ENCODE results near the gene HNRNPK.

DNA sequence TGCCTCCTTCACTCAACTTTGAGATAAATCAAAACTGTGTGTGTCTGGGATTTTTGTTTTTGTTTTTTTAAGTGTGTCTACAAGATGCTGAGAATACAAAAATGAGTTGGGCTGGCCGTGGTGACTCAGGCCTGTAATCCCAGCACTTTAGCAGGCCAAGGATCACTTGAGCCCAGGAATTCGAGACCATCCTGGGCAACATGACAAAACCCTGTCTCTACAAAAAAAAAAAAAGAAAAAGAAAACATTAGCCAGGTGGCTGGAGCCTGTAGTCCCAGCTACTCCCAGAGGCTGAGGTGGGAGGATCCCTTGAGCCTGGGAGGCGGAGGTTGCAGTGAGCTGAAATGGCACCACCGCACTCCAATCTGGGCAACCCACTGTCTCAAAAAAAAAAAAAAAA is 21.0 kb downstream of the HNRNPK start:
- TF ChIP-seq, protein P1, sequence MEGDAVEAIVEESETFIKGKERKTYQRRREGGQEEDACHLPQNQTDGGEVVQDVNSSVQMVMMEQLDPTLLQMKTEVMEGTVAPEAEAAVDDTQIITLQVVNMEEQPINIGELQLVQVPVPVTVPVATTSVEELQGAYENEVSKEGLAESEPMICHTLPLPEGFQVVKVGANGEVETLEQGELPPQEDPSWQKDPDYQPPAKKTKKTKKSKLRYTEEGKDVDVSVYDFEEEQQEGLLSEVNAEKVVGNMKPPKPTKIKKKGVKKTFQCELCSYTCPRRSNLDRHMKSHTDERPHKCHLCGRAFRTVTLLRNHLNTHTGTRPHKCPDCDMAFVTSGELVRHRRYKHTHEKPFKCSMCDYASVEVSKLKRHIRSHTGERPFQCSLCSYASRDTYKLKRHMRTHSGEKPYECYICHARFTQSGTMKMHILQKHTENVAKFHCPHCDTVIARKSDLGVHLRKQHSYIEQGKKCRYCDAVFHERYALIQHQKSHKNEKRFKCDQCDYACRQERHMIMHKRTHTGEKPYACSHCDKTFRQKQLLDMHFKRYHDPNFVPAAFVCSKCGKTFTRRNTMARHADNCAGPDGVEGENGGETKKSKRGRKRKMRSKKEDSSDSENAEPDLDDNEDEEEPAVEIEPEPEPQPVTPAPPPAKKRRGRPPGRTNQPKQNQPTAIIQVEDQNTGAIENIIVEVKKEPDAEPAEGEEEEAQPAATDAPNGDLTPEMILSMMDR (IDR thresholded peaks at IDR 0.05; ENCODE audit: low read depth, low read length, missing input control): no peak
- TF ChIP-seq, protein P2, sequence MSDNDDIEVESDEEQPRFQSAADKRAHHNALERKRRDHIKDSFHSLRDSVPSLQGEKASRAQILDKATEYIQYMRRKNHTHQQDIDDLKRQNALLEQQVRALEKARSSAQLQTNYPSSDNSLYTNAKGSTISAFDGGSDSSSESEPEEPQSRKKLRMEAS (IDR thresholded peaks at IDR 0.05): no peak
- TF ChIP-seq RAD21 (IDR thresholded peaks at IDR 0.05): no peak
- TF ChIP-seq JUND (IDR thresholded peaks at IDR 0.05): no peak
- TF ChIP-seq EGR1 (IDR thresholded peaks at IDR 0.05; ENCODE audit: low read depth in 2 of 2): no peak
- TF ChIP-seq, protein P3, sequence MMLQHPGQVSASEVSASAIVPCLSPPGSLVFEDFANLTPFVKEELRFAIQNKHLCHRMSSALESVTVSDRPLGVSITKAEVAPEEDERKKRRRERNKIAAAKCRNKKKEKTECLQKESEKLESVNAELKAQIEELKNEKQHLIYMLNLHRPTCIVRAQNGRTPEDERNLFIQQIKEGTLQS (IDR thresholded peaks at IDR 0.05): no peak
- TF ChIP-seq, protein P4, sequence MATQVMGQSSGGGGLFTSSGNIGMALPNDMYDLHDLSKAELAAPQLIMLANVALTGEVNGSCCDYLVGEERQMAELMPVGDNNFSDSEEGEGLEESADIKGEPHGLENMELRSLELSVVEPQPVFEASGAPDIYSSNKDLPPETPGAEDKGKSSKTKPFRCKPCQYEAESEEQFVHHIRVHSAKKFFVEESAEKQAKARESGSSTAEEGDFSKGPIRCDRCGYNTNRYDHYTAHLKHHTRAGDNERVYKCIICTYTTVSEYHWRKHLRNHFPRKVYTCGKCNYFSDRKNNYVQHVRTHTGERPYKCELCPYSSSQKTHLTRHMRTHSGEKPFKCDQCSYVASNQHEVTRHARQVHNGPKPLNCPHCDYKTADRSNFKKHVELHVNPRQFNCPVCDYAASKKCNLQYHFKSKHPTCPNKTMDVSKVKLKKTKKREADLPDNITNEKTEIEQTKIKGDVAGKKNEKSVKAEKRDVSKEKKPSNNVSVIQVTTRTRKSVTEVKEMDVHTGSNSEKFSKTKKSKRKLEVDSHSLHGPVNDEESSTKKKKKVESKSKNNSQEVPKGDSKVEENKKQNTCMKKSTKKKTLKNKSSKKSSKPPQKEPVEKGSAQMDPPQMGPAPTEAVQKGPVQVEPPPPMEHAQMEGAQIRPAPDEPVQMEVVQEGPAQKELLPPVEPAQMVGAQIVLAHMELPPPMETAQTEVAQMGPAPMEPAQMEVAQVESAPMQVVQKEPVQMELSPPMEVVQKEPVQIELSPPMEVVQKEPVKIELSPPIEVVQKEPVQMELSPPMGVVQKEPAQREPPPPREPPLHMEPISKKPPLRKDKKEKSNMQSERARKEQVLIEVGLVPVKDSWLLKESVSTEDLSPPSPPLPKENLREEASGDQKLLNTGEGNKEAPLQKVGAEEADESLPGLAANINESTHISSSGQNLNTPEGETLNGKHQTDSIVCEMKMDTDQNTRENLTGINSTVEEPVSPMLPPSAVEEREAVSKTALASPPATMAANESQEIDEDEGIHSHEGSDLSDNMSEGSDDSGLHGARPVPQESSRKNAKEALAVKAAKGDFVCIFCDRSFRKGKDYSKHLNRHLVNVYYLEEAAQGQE (IDR thresholded peaks at IDR 0.05): no peak

All from liver (tissue), 3 donors.